Measurements from ENCODE around the gene QSOX2.

DNA sequence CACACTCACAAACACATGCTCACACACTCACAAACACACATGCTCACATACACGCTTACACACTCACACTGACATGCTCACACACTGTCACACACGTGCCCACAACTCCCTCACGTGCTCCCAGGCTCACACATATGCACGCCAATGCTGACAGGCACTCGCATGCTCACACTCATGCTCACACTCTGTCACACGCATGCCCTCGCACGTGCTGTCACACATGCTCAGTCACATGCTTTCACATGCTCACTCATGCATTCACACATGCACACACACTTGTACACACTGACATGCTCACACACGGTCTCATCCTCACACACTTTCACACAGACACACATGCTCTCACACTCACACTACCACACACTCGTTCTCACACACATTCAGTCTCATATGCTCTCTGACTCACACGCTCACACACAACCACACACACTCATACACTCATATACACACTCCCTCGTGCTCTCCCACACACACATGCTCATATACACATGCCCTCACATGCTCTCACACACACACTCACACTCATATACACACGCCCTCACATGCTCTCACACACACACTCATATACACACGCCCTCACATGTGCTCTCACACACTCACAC lies 48.0 kb upstream of the QSOX2 start:
- TF ChIP-seq, protein P1, sequence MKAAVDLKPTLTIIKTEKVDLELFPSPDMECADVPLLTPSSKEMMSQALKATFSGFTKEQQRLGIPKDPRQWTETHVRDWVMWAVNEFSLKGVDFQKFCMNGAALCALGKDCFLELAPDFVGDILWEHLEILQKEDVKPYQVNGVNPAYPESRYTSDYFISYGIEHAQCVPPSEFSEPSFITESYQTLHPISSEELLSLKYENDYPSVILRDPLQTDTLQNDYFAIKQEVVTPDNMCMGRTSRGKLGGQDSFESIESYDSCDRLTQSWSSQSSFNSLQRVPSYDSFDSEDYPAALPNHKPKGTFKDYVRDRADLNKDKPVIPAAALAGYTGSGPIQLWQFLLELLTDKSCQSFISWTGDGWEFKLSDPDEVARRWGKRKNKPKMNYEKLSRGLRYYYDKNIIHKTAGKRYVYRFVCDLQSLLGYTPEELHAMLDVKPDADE (IDR thresholded peaks at IDR 0.05): no peak
- TF ChIP-seq POLR2AphosphoS5 (IDR thresholded peaks at IDR 0.05; ENCODE audit: low read depth): no peak
- TF ChIP-seq, protein P2, sequence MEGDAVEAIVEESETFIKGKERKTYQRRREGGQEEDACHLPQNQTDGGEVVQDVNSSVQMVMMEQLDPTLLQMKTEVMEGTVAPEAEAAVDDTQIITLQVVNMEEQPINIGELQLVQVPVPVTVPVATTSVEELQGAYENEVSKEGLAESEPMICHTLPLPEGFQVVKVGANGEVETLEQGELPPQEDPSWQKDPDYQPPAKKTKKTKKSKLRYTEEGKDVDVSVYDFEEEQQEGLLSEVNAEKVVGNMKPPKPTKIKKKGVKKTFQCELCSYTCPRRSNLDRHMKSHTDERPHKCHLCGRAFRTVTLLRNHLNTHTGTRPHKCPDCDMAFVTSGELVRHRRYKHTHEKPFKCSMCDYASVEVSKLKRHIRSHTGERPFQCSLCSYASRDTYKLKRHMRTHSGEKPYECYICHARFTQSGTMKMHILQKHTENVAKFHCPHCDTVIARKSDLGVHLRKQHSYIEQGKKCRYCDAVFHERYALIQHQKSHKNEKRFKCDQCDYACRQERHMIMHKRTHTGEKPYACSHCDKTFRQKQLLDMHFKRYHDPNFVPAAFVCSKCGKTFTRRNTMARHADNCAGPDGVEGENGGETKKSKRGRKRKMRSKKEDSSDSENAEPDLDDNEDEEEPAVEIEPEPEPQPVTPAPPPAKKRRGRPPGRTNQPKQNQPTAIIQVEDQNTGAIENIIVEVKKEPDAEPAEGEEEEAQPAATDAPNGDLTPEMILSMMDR (conservative IDR thresholded peaks at IDR 0.05; ENCODE audit: low read depth in 2 of 2): no peak
- no peak for TF ChIP-seq EZH2 (IDR thresholded peaks at IDR 0.05; ENCODE audit: low read depth, unreplicated experiment)
- TF ChIP-seq, protein P3, sequence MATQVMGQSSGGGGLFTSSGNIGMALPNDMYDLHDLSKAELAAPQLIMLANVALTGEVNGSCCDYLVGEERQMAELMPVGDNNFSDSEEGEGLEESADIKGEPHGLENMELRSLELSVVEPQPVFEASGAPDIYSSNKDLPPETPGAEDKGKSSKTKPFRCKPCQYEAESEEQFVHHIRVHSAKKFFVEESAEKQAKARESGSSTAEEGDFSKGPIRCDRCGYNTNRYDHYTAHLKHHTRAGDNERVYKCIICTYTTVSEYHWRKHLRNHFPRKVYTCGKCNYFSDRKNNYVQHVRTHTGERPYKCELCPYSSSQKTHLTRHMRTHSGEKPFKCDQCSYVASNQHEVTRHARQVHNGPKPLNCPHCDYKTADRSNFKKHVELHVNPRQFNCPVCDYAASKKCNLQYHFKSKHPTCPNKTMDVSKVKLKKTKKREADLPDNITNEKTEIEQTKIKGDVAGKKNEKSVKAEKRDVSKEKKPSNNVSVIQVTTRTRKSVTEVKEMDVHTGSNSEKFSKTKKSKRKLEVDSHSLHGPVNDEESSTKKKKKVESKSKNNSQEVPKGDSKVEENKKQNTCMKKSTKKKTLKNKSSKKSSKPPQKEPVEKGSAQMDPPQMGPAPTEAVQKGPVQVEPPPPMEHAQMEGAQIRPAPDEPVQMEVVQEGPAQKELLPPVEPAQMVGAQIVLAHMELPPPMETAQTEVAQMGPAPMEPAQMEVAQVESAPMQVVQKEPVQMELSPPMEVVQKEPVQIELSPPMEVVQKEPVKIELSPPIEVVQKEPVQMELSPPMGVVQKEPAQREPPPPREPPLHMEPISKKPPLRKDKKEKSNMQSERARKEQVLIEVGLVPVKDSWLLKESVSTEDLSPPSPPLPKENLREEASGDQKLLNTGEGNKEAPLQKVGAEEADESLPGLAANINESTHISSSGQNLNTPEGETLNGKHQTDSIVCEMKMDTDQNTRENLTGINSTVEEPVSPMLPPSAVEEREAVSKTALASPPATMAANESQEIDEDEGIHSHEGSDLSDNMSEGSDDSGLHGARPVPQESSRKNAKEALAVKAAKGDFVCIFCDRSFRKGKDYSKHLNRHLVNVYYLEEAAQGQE (IDR thresholded peaks at IDR 0.05; ENCODE audit: unreplicated experiment): no peak
- no peak for TF ChIP-seq CREB1 (CRISPR knock-in tag; IDR thresholded peaks at IDR 0.05; ENCODE audit: low read depth)
- TF ChIP-seq ZNF331 (CRISPR knock-in tag; IDR thresholded peaks at IDR 0.05; ENCODE audit: low read depth): no peak
- TF ChIP-seq EZH2phosphoT487 (IDR thresholded peaks at IDR 0.05; ENCODE audit: unreplicated experiment): no peak
- TF ChIP-seq STAT1 (IDR thresholded peaks at IDR 0.05; ENCODE audit: unreplicated experiment): no peak
- no peak for TF ChIP-seq JUNB (IDR thresholded peaks at IDR 0.05; ENCODE audit: unreplicated experiment)
